Measurements from ENCODE around the gene UBE2N. TPM values are rescaled to one million over a fixed set of nuclear protein-coding genes. Genes with fewer than 3 reads are reported as not detected.

The UBE2N gene
- total and polyA plus RNA-seq, 2 of the 8 experiments (the other 6 are each of a cell fraction or from before 2014, with no cell fraction given): 108 to 225 TPM

GRCh38 chr12:93443576-93443975, 1.8 kb upstream of the UBE2N start:
- H2BK15ac ChIP-seq (ENCODE audit: low read length): no peak overlapping the region
- H3K56ac ChIP-seq (replicated peaks; ENCODE audit: insufficient read length, low read depth, low read length): no peak overlapping the region
- no peak overlapping the region for H3K4me3 ChIP-seq (ENCODE audit: extremely low read depth in 1 of 4, insufficient read depth in 2 of 4, low read depth in 3 of 4, low read length in 4 of 4)
- no peak overlapping the region for H4K91ac ChIP-seq (replicated peaks; ENCODE audit: insufficient read length, low read length)
- ChIA-PET POLR2A (ENCODE audit: partially characterized antibody) (interaction anchor here (1.2 to 3.1 kb wide), 4 partner anchors 8 to 24 kb away, joined by 3 to 12 read pairs (median 4); partner anchors contain the start of gene MRPL42), CTCF (ENCODE audit: partially characterized antibody) (no interaction called here)
- no peak overlapping the region for H2BK12ac ChIP-seq (ENCODE audit: low read depth, low read length)
- H3K9ac ChIP-seq (replicated peaks in 1 of 4; ENCODE audit: extremely low read depth in 1 of 4, low read depth in 3 of 4, low read length in 3 of 4): no peak overlapping the region
- H3K4ac ChIP-seq (replicated peaks; ENCODE audit: insufficient read length, low read depth, low read length): no peak overlapping the region
- H2BK20ac ChIP-seq (ENCODE audit: low read length): no peak overlapping the region
- no peak overlapping the region for H2BK120ac ChIP-seq (replicated peaks; ENCODE audit: low read depth, low read length)
- H4K20me1 ChIP-seq (replicated peaks in 1 of 2; ENCODE audit: control insufficient read depth in 1 of 2, insufficient read depth in 2 of 2, low read length in 2 of 2): peaks cover 13% of the 10 kb centered on the region in 2 experiments
- DNase-seq (ENCODE audit: low read depth in 1 of 2, low spot score in 2 of 2): no peak
- H3K36me3 ChIP-seq (ENCODE audit: control insufficient read depth in 2 of 4, insufficient read depth in 4 of 4, low read length in 3 of 4): no peaks in the 10 kb centered on the region
- no peak overlapping the region for H3K14ac ChIP-seq (ENCODE audit: insufficient read length)
- no peaks in the 10 kb centered on the region for H3K27me3 ChIP-seq (replicated peaks in 1 of 4; ENCODE audit: control insufficient read depth in 3 of 4, extremely low read depth in 1 of 4, insufficient read depth in 3 of 4, low read length in 3 of 4)
- H3K23ac ChIP-seq (ENCODE audit: insufficient read length): no peak overlapping the region
- H3K4me1 ChIP-seq (replicated peaks in 1 of 4; ENCODE audit: control insufficient read depth in 3 of 4, insufficient read depth in 4 of 4, low read length in 3 of 4): peaks cover 0 to 9% (median 3%) of the 10 kb centered on the region in 4 experiments; a peak in 2 of 7 replicates
- no peak overlapping the region for H4K5ac ChIP-seq (ENCODE audit: insufficient read length, low read depth, low read length)
- no peak overlapping the region for H3K27ac ChIP-seq (ENCODE audit: low read depth, low read length)
- peak overlapping the region in 1 of 2 experiments; percentile 82; a peak in 1 of 4 replicates for H3K4me2 ChIP-seq (ENCODE audit: insufficient read depth in 1 of 2, low read depth in 2 of 2, low read length in 2 of 2)
- no peak overlapping the region for H3K18ac ChIP-seq (ENCODE audit: extremely low read depth, low read length)
- no peaks in the 10 kb centered on the region for H3K79me1 ChIP-seq (ENCODE audit: low read depth, low read length)
- peaks cover 11% of the 10 kb centered on the region; the same call in 1 of the 2 replicates for H3K23me2 ChIP-seq (ENCODE audit: low read depth, low read length)
- H3K79me2 ChIP-seq (ENCODE audit: control insufficient read depth in 1 of 2, insufficient read depth in 2 of 2, low read length in 2 of 2): peaks cover 22 to 40% of the 10 kb centered on the region in 2 experiments
- no peak overlapping the region for H4K8ac ChIP-seq (ENCODE audit: extremely low read depth, insufficient read depth, low read length)
- FAIRE-seq: no peak
- H3K9me3 ChIP-seq (ENCODE audit: insufficient read depth in 2 of 2, low read depth in 1 of 2, low read length in 1 of 2): no peaks in the 10 kb centered on the region
- H2BK5ac ChIP-seq (ENCODE audit: low read depth, low read length): no peak overlapping the region
- no peak overlapping the region for H2AFZ ChIP-seq (ENCODE audit: low read length)
- WGBS, 2 experiments (ENCODE audit: extremely low coverage in 1 of 2, insufficient coverage in 1 of 2, insufficient read length in 1 of 2, insufficient replicate concordance in 2 of 2, low coverage in 1 of 2, low lambda C conversion rate in 2 of 2, missing lambda C conversion rate in 1 of 2): 92% methylated on average over 4 of the region's 4 CpGs; no CpG with 5 or more reads in 1 of the 2 experiments
- no peak overlapping the region; the same call in 1 of the 2 replicates for H2AK5ac ChIP-seq (ENCODE audit: low read depth, low read length)
- TF ChIP-seq EGR1 (IDR thresholded peaks at IDR 0.05; ENCODE audit: borderline replicate concordance, low read depth, low read length) (no peak), TBP (IDR thresholded peaks at IDR 0.05; ENCODE audit: low read depth, low read length) (no peak), RXRA (IDR thresholded peaks at IDR 0.05; ENCODE audit: insufficient read depth, low read depth, low read length) (no peak), TAF1 (IDR thresholded peaks at IDR 0.05; ENCODE audit: low read depth, low read length) (no peak), BCL11A (IDR thresholded peaks at IDR 0.05; ENCODE audit: low read depth in 2 of 2, low read length in 2 of 2) (no peak)
